ENCODE measurements around the gene SLC1A6.
"Not testable (repeated sequence)": the region's sequence is repeated elsewhere in the genome, so short reads cannot be mapped to it uniquely, and the experiment has no call there.

Gene SLC1A6

GRCh38 chr19:14957464-14957863, 22.2 kb downstream of the SLC1A6 start:
- no peak for DNase-seq (ENCODE audit: low read depth)

- no peak for DNase-seq (ENCODE audit: low read depth)
These were observed 25.5 kb downstream of the SLC1A6 start for GRCh38 chr19:14954071-14954655.

GRCh38 chr19:14952767-14953166, 26.9 kb downstream of the SLC1A6 start:
- DNase-seq (ENCODE audit: low read depth), result no peak

- no peak for DNase-seq (ENCODE audit: low read depth)
These were observed 29.2 kb downstream of the SLC1A6 start for GRCh38 chr19:14950421-14950820.

DNA sequence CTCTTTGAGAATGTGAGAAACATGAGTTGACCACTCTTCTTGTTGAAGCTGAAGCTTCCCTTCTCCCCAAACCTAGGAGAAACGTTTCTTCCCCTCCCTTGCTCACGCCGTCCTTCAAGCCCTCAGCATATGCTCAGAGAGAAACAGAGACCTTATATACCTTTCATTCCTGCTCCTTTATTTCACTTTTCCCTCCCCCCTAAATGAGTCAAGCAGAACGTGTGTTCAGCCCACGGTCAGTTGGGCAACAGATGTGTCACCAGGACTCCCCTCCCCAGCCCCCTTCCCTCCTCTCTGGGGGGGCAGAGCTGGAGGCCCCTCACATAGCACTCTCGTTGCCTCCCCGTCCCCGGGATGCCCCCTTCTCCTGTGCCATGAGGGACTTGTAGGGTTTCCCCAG, 29.8 kb downstream of the SLC1A6 start:
- DNase-seq (ENCODE audit: low read depth), result no peak

DNA sequence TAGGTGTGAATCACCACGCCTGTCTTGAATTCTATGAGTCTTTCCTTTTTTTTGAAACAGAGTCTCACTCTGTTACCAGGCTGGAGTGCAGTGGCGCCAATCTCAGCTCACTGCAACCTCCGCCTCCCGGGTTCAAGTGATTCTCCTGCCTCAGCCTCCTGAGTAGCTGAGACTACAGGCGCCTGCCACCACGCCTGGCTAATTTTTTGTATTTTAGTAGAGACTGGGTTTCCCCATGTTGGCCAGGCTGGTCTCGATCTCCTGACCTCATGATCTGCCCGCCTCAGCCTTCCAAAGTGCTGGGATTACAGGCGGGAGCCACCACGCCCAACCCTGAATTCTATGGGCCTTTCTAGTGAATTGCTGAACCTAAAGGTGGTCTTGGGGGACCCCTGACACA, 30.3 kb downstream of the SLC1A6 start:
- not testable (repeated sequence) for DNase-seq (ENCODE audit: low read depth)

DNA sequence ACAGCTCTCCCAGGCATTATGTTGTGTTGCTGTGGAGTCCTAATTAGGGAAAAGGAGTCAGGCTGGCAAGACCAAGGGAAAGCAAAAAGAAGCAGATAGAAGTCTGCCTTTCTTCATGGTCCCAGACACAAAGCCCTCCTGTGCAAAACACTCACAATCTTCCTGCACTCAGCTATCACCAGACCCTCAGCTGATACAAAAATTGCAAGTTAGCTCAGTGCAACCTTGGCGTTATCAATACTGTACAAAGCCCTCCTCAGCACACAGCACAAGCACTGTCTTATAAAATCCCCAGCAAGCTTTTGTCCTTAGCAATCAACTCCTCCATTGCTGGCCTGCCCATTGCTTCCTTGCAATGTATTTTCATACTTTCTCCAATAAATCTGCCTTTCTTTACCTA, 35.2 kb downstream of the SLC1A6 start:
- DNase-seq (ENCODE audit: low read depth), result no peak

GRCh38 chr19:14943601-14944000, 36.1 kb downstream of the SLC1A6 start:
- DNase-seq (ENCODE audit: low read depth), result no peak

DNA sequence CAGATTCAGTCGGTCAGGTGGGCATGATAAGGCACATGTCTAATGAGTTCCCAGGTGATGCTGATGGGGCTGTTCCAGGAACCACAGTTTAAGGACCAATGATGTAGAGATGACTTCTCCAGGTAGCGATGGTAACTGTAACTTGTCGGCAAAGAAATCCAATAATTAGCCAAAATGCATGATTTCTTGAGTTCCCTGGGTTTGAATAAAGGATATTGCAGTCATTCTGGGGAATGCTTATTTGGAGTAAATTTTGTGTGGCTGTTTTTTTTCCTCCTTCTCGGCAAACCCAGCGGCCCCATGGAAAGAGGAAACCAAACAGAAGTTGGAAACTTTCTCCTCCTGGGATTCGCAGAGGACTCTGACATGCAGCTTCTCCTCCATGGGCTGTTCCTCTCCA, 38.5 kb downstream of the SLC1A6 start, which contains the start of gene OR7C2:
OR7C2 (plus strand) TSS at position 301 of the 400 bp plus-strand sequence; CDS start at position 301, 0 bp downstream.
- DNase-seq (ENCODE audit: low read depth), result no peak

- DNase-seq (ENCODE audit: low read depth), result no peak
These were observed 39.4 kb downstream of the SLC1A6 start for GRCh38 chr19:14940266-14940665.

DNA sequence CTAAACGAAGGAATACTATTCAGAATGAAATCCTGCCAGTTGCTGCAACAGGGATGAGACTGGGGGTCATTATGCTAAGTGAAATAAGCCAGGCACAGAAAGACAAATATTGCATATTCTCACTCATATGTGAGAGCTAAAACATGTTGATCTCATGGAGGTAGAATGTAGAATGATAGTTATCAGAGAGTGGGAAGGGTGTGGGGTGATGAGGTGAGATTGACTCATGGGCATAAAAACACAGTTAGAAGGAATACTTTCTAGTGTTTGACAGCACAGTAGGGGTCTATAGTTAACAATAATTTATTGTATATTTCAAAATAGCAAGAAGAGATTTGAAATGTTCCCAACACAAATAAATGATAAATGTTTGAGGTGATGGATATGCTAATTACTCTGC, 46.2 kb downstream of the SLC1A6 start:
- no peak for DNase-seq (ENCODE audit: low read depth)

GRCh38 chr19:14916848-14917247, 62.8 kb downstream of the SLC1A6 start:
- DNase-seq (ENCODE audit: low read depth), result no peak

DNA sequence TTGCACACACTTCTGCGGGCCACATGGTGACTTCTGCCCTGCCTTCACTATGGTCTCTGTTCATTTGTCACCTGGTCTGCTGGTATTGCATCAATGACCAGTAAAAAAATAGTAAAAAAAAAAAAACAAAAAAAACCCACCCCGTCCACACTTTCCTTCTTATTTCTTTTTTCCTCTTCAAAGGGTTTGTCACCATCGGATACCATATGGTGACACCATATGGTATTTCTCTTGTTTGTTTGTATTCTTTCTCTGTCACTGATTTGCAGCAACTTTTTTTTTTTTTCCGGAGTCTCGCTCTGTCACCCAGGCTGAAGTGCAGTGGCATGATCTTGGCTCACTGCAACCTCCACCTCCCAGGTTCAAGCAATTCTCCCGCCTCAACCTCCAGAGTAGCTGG, 64.5 kb downstream of the SLC1A6 start:
- DNase-seq (ENCODE audit: low read depth), result no peak

GRCh38 chr19:14906711-14907110, 73.0 kb downstream of the SLC1A6 start:
- DNase-seq (ENCODE audit: low read depth), result no peak

DNA sequence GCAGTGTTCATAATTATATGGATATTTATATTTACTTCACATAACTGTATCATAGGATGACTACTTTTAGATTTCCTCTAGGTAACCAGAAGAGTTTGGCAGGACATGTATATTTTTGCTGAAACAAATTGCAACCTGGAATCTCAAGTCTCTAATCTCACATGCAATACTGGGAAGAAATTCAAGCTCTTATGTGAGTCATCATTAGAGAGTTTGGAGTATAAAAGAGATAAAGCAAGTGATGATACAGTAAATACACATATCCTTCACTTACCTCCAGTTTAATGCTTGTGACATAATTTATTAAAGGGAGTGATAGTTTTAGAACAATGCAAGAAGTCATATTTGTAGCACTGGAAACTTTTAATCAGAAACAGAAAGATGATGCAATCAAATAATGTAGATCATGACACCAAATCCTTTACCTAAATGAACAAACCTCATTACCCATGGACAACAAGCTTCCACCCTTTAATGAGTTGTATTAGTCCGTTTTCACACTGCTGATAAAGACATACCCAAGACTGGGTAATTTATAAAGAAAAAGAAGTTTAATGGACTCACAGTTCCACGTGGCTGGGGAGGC, 77.9 kb downstream of the SLC1A6 start:
- no peak for DNase-seq (ENCODE audit: low read depth)
